ENCODE results near the gene EXOSC5. TPM values are rescaled to one million over a fixed set of nuclear protein-coding genes. Genes with fewer than 3 reads are reported as not detected.

EXOSC5 gene
- total and polyA plus RNA-seq, 2 of the 4 experiments (the other 2 are of a cell fraction): 19.0 to 25.2 TPM

DNA sequence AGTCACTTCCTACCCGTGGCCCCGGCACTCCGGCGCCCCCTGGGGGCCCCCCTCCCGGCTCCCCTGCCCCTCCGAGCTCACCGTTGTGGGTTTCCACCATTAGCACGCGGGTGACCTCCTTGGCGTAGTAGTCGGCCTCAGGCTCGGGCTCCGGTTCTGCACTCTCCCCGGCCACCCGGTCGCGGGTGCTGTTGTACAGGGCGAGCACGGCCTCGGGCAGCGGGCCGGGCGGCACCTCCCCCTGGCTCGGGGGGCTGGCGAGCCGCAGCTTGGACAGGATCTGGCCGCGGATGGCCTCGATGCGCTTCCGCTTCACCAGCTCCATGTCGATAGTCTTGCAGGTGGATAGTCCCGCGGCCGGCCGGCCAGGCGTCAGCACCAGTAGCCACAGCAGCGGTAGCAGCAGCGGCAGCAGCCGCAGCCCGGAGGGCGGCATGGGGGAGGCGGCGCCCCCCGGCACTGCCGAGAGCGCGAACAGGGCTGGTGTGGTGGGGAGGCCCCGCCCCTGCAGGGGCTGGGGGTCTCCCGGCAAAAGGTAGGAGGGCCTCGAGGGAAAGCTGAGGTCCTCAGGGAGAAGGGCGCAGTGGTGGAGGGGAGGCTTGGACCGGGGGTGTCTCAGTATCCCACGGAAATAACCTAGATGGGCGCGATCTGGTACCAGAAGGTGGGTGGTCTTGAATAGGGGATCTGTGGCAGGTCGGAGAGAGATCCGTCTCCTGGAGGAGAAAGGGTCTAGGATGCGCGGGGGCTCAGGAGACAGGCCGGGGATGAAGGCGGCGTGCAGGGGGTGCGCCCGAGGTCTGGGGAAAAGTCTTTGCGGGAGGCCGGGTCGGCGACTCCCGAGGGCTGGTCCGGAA is 44.3 kb downstream of the EXOSC5 start (continued):
- TF ChIP-seq, protein P1, sequence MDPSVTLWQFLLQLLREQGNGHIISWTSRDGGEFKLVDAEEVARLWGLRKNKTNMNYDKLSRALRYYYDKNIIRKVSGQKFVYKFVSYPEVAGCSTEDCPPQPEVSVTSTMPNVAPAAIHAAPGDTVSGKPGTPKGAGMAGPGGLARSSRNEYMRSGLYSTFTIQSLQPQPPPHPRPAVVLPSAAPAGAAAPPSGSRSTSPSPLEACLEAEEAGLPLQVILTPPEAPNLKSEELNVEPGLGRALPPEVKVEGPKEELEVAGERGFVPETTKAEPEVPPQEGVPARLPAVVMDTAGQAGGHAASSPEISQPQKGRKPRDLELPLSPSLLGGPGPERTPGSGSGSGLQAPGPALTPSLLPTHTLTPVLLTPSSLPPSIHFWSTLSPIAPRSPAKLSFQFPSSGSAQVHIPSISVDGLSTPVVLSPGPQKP (IDR thresholded peaks at IDR 0.05; ENCODE audit: borderline replicate concordance, low read depth, low read length): no peak
- no peak for TF ChIP-seq BHLHE40 (IDR thresholded peaks at IDR 0.05; ENCODE audit: low read depth, low read length)

DNA sequence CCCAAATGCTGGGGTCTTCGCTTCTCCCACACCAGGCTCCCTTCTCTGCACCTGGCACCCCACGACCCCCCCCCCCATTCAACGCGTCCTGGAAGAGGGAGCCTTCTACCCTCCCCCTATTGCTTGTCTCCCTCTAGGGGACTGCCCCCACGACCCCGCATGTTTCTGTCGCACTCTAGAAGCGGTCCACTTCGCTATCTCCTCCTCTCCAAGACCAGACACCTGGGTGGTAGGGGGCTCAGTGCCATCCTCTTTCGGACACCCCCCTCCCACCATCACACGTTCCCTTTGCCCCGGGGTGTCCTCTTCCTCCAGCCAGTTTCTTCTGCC is 44.9 kb downstream of the EXOSC5 start:
- no peaks in the 10 kb centered on the region for H3K9me3 ChIP-seq (ENCODE audit: control insufficient read depth, insufficient read depth, low read length)
- peak overlapping the region; percentile 64 for H3K14ac ChIP-seq (replicated peaks; ENCODE audit: low read depth, low read length)
- DNase-seq (no peak), ATAC-seq (ENCODE audit: low read depth) (no peak)
- no peak overlapping the region for H2BK15ac ChIP-seq (ENCODE audit: low read depth, low read length)
- H2BK120ac ChIP-seq (ENCODE audit: low read depth, low read length): peak overlapping the region; percentile 30; the same call in 1 of the 2 replicates
- H2BK20ac ChIP-seq (ENCODE audit: low read depth, low read length): no peak overlapping the region
- H3K9me1 ChIP-seq (ENCODE audit: insufficient read depth, low read length): no peaks in the 10 kb centered on the region
- peak overlapping the region; percentile 83; the same call in 1 of the 2 replicates for H2AK5ac ChIP-seq (ENCODE audit: low read depth, low read length)
- peak overlapping the region; percentile 47 for H3K27ac ChIP-seq (ENCODE audit: insufficient read depth, low read length)
- H2AFZ ChIP-seq (replicated peaks; ENCODE audit: low read length, poor library complexity): peak overlapping the region; percentile 91
- peak overlapping the region; percentile 79 for H3K23ac ChIP-seq (ENCODE audit: low read depth, low read length)
- no peak overlapping the region for H3K18ac ChIP-seq (ENCODE audit: low read depth, low read length)
- ChIA-PET POLR2A (ENCODE audit: unreplicated experiment) (interaction anchor here (0.7 to 1.3 kb wide), 3 partner anchors 12 to 158 kb away, joined by 3 to 5 read pairs (median 3); partner anchors contain the start of gene B9D2), CTCF (interaction anchor here (0.8 to 1.0 kb wide), 3 partner anchors 28 to 41 kb away, joined by 3 to 4 read pairs (median 3); no protein-coding TSS in a partner anchor)
- peaks cover 4% of the 10 kb centered on the region for H3K36me3 ChIP-seq (ENCODE audit: control insufficient read depth, insufficient read depth, low read length)
- no peak overlapping the region for H4K8ac ChIP-seq (ENCODE audit: low read depth in 2 of 2, low read length in 2 of 2)
- H3K56ac ChIP-seq (ENCODE audit: extremely low read depth, insufficient read depth, low read length): peak overlapping the region; percentile 43; the same call in 1 of the 2 replicates
- peak overlapping the region; percentile 76 for H3K4me3 ChIP-seq (ENCODE audit: insufficient read depth, low read depth, low read length)
- H2AK9ac ChIP-seq (replicated peaks; ENCODE audit: low read depth, low read length, poor library complexity): peak overlapping the region; percentile 98
- dilution Hi-C loops (cut with HindIII; ENCODE audit: low sequenced_read_pairs, unreplicated experiment) (no loop called here), in situ Hi-C loops (cut with MboI; ENCODE audit: low sequenced_read_pairs) (no loop called here), intact Hi-C loops (cut with micrococcal nuclease) (loop anchor here (1.0 to 5.0 kb wide), 4 partner anchors 29 to 90 kb away; partner anchors contain the start of genes BCKDHA, CCDC97, EXOSC5 and HNRNPUL1)
- no TSS peak for BruUV-seq (replicated peaks)
- H3K9ac ChIP-seq (ENCODE audit: low read depth, low read length): peak overlapping the region; percentile 90
- H4K5ac ChIP-seq (ENCODE audit: low read depth, low read length): no peak overlapping the region
- peak overlapping the region; percentile 73; the same call in 1 of the 2 replicates for H3K4ac ChIP-seq (ENCODE audit: low read depth, low read length)
- 0% methylated on average over 1 of the region's 12 CpGs; no CpG with 5 or more reads in 1 of the 2 experiments for WGBS, 2 experiments (ENCODE audit: extremely low coverage in 2 of 2, insufficient read length in 1 of 2)
- peak overlapping the region; percentile 59 for H2BK5ac ChIP-seq (ENCODE audit: low read depth, low read length, poor library complexity, severe bottlenecking)
- peak overlapping the region; percentile 68; the same call in 1 of the 2 replicates for H4K91ac ChIP-seq (ENCODE audit: insufficient read depth, low read depth, low read length)
- peaks cover 51% of the 10 kb centered on the region for H4K20me1 ChIP-seq (ENCODE audit: insufficient read depth, low read length)
- peak overlapping the region; percentile 98 for H3K4me2 ChIP-seq (ENCODE audit: low read depth, low read length)
- H3K27me3 ChIP-seq (ENCODE audit: control insufficient read depth, insufficient read depth, low read length): no peaks in the 10 kb centered on the region
- no peaks in the 10 kb centered on the region for H3K4me1 ChIP-seq (ENCODE audit: control insufficient read depth, insufficient read depth, low read length)
- H3K79me1 ChIP-seq (ENCODE audit: low read depth in 1 of 2, low read length in 2 of 2): peaks cover 19 to 57% of the 10 kb centered on the region in 2 experiments; a peak in 3 of 4 replicates
- TF ChIP-seq MAFK (IDR thresholded peaks at IDR 0.05; ENCODE audit: low read depth, low read length): no peak
- TF ChIP-seq, protein P1 (IDR thresholded peaks at IDR 0.05; ENCODE audit: borderline replicate concordance, low read depth, low read length): no peak
- TF ChIP-seq CHD1 (IDR thresholded peaks at IDR 0.05; ENCODE audit: low read depth, low read length): no peak
- no peak for TF ChIP-seq BHLHE40 (IDR thresholded peaks at IDR 0.05; ENCODE audit: low read depth, low read length)
- no peak for TF ChIP-seq NFE2L2 (IDR thresholded peaks at IDR 0.05; ENCODE audit: low read depth, low read length)
- TF ChIP-seq SMC3 (IDR thresholded peaks at IDR 0.05; ENCODE audit: low read depth, low read length): no peak
- TF ChIP-seq, protein P2, sequence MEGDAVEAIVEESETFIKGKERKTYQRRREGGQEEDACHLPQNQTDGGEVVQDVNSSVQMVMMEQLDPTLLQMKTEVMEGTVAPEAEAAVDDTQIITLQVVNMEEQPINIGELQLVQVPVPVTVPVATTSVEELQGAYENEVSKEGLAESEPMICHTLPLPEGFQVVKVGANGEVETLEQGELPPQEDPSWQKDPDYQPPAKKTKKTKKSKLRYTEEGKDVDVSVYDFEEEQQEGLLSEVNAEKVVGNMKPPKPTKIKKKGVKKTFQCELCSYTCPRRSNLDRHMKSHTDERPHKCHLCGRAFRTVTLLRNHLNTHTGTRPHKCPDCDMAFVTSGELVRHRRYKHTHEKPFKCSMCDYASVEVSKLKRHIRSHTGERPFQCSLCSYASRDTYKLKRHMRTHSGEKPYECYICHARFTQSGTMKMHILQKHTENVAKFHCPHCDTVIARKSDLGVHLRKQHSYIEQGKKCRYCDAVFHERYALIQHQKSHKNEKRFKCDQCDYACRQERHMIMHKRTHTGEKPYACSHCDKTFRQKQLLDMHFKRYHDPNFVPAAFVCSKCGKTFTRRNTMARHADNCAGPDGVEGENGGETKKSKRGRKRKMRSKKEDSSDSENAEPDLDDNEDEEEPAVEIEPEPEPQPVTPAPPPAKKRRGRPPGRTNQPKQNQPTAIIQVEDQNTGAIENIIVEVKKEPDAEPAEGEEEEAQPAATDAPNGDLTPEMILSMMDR (conservative IDR thresholded peaks at IDR 0.05; ENCODE audit: low read depth, low read length): no peak
- TF ChIP-seq RCOR1 (IDR thresholded peaks at IDR 0.05; ENCODE audit: insufficient replicate concordance, low read length): no peak
- no peak; the same call in 1 of the 2 replicates for TF ChIP-seq RAD21 (IDR thresholded peaks at IDR 0.05; ENCODE audit: low read length)
